GM19468 (cell line): ENCODE measurements around the gene LUZP2.

Experiments
- ATAC-seq: cut with Tn5 transposase; IDR thresholded peaks from one replicate; pipeline ENCODE4 v1.9.1; 2021; ENCODE audit warnings: mild to moderate bottlenecking, moderate library complexity, moderate number of reproducible peaks; ENCODE audit not compliant: unreplicated experiment; ENCODE audit errors: extremely low read depth

Gene LUZP2

GRCh38 chr11:25039165-25039564 is 542.3 kb downstream of the LUZP2 start:
- no peak for ATAC-seq

DNA sequence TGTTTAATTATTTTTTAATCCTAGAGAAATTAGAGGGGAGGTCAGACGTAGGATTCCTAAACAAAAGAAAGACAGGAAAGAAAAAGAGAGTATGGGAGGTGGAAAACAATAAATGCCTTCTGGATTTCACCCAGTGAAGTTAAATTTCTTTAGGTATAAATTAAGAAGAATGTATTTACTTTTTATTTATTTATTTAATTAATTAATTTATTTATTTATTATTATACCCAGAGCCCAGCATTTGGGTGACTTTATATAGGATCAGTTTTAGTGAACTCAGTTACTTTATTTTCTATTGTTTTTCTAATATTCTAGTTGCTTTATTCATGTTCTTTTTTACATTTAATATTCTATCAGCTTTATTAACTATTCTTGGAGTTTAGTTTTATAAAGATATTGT is 551.8 kb downstream of the LUZP2 start:
- no peak for ATAC-seq

DNA sequence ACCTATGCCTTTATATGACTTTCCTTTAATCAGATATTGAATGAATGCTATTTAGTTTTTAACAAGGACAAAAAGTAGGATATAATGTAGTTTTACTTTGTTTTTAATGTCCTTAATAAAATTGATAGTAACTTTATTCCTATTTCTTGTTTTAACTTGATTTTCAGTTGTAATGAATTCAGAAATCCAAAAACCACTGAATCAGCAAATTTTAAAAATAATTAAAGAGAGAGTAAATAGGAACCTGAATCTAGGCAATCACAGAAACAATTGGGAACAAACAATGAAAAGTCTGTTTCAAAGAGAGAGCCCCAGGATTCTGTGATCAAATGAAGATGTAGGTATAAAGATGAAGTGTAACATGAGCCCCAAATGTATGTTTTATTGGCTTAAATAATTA is 556.0 kb downstream of the LUZP2 start:
- ATAC-seq: no peak

GRCh38 chr11:25057861-25058260 is 561.0 kb downstream of the LUZP2 start:
- ATAC-seq: no peak

- ATAC-seq: no peak
Observed at GRCh38 chr11:25065746-25066145, 568.9 kb downstream of the LUZP2 start.

GRCh38 chr11:25066706-25067105 is 569.9 kb downstream of the LUZP2 start:
- no peak for ATAC-seq

DNA sequence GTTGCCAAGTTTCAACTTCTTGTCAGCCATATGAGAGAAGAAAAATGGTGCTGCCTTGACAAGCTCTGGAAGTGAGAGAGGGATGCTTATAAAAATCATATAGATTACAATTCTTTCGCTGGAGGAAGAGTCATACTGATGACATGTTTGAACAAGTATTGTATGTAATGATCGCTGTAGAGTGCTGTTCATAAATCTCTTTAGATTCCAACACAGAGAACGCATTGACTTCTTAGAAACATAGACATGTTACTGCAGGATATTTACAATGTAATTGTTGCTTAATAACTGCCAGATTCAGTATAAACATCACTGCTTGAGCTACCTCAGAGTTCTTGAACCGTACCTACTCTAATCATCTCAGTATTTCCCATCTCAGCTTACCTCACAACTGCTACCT is 571.6 kb downstream of the LUZP2 start:
- no peak for ATAC-seq

DNA sequence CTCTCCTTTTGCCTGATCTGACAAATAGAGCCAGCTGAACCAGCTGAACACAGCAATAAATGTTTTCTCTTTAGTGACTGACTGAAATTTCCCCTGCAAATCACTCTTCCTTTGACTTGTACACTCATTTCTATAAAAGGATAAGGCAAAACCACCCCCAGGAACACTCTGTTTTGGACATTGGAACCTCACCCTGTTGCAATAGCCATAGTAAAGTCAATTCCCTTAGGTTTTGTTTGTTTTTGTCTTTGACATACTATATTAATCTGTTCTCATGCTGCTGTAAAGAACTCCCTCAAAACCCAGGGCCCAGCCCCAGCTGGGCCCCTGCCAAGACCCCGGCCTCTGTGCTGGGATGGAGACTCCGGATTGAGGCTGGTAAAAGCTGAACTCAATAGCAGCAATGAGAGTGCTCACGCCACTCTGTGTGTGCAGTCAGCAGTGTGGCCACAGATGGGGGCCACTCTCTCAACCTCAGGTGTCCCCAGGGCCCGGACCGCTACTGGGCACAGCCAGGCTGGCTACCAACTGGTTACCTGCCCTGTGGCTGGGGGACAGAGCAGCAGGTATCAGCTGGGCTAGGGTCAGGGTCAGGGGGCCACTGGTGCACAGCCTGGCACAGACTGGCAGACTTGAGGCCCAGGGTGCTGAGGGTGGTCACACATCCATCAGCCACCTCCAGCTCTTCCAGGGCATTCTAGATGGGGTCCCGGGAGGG is 597.4 kb downstream of the LUZP2 start:
- ATAC-seq: no peak

DNA sequence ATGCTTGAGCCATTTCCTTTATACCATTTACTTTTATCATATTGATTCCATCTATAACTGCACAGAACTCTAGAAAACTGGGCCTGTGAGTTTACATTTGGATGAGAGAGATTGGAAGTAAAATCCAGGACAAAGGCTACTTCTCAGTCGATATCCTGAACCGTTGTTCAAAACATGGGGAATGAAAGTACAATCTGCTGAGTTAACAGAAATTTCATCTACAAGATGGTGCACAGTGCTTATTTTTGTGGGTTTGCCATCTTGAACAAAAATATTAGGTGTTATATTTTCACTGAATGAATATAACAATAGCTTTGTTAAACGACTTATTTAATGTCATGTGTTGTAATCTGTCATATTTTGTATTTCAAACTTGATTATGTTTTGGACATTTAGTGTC is 622.6 kb downstream of the LUZP2 start:
- ATAC-seq: no peak
